Cerebellar cortex (tissue), 1 donor: ENCODE data around the gene TRPM5.

Experiments used
- DNase-seq: peaks from one replicate; pipeline ENCODE4 v3.0.0-alpha.2; 2015; ENCODE audit warnings: low spot score

Gene TRPM5

DNA sequence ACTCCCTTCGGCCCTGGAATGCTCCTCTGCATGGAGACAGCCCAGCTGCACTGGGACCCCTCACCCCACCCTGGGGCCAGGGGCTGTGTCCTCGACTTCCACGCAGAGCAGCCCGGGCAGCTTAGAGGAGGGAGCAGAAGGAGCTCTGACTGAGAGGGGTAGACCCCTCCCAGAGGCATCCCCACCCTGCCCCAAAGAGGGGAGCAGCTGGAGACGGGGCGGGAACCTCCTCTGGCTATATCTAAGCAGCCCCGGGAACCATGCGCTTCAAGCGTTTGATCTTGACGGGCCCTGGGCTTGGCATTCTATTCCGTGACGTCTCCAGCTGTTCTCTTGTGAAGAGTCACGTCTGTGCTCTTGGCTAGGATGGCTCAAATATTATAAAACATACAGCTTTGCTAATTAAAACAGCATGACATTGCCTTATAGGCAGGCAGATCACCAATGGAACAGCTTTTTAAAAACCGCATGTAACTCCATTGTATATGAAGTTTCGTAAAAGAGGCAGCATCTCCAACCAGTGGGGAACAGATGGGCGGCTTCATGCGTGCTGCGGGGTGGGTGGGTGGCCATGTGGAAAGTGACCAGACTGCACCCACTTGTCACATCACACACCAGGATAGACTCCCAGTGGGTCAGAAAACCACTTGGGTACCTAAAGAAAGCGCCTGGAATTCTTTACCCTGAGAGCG is 8.2 kb upstream of the TRPM5 start:
- no peak for DNase-seq

DNA sequence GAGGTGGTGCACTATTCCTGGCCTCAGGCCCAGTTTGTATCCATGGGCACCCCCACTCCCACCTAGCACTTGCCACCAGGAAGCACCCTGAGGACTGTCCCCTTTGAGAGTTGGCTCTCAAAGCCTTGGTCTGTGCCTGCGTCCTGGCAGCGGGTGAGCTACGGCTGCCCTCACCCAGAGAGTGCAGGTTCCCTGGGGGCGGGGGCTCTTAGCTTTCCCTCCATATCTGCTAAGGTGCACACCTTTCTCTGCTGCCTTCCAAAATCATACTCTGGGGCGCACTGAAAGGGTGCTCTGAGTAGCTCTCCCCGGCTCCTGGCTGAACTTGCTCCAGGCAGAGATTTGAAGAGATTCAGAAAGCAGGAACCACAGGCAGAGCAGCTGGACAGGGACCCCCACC is 7.6 kb upstream of the TRPM5 start:
- no peak for DNase-seq

DNA sequence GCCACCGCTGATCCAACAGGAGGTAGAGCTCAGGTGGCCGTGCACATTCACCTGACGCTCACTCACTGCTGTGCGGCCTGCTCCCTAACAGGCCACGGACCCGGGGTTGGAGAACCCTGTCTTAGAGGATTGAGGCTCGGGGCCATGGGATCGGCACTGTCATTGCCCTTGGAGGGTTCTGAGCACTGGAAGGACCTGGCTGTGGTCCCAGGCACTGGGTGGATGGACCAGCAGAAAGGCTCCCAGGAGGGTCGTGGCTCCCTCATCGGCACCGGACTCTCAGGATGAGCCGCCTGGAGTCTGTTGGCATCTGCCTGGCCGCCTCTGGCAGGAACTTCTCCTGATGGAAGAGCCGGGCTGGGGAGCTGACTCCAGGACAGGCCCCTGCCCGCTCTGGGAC is 7.0 kb upstream of the TRPM5 start:
- no peak for DNase-seq

GRCh38 chr11:2450321-2451041 is 6.2 kb upstream of the TRPM5 start:
- no peak for DNase-seq

- no peak for DNase-seq
Measured at GRCh38 chr11:2449548-2450320, 5.4 kb upstream of the TRPM5 start.

- no peak for DNase-seq
Measured at GRCh38 chr11:2448661-2449547, 4.6 kb upstream of the TRPM5 start.

DNA sequence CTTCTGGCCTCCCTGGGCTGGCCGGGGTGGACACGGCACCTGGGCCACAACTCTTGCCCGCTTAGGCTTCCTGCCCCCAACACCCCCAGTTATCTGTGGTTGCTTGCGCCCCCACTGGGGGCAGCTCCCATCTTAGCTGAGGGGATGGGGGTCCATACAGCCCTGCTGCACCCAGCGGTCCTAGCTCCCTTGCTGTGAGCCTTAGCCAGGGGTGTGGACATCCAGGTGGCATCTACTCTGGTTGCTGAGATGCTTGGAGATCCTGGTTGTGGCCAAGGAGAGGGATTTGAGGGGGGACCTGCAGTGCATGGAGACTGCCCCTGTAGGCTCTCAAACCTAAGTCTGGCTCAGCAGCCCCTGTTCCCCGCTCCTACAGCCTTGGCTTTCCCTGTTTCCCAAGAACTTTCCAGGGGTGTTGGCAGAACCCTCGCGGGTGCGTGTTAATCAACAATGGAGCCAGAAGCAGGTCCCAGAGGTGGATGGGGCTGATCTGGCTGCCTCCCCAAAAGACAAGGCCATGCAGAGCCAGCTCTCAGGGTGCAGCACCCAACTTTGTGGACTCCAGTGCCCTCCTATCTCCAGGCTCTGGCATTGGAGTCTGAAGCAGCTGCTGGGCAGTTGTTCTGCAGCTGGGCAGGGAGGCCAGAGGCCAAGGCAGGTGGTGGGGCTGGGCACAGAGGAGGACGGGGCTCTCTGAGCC is 3.8 kb upstream of the TRPM5 start:
- DNase-seq = no peak

GRCh38 chr11:2447253-2447950 is 3.1 kb upstream of the TRPM5 start:
- no peak for DNase-seq

DNA sequence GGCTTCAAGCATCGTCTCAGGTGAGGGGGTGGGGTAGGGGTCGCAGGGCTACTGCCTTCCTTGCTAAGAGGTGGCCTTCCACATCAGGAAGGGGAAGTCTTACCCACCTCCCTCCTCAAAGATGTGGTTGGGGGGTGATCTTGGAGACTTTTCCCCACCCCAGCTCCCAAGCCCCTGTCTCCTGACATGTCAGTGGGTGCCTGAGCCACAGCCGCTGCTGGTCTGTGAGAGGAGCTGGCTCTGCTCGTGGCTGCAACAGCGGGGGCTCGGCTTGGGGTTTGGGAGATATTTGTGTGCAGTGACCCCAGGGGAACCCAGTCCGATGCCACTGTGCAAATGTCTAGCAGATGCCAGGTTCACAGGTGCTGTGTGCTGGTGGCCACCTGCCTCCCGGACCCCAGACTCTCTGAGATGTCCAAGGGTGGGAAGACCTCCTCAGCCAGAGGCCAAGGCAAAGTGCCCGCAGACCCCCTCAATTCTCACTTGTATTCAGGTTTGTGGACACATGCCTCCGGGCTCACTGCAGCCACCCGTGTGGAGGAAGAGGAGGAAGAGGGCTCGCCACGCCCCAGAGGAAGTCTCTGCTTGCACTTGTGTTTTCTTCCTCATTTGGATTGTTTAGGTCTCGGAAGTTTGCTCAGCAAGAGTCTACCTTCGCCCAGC is 2.4 kb upstream of the TRPM5 start:
- DNase-seq = no peak

DNA sequence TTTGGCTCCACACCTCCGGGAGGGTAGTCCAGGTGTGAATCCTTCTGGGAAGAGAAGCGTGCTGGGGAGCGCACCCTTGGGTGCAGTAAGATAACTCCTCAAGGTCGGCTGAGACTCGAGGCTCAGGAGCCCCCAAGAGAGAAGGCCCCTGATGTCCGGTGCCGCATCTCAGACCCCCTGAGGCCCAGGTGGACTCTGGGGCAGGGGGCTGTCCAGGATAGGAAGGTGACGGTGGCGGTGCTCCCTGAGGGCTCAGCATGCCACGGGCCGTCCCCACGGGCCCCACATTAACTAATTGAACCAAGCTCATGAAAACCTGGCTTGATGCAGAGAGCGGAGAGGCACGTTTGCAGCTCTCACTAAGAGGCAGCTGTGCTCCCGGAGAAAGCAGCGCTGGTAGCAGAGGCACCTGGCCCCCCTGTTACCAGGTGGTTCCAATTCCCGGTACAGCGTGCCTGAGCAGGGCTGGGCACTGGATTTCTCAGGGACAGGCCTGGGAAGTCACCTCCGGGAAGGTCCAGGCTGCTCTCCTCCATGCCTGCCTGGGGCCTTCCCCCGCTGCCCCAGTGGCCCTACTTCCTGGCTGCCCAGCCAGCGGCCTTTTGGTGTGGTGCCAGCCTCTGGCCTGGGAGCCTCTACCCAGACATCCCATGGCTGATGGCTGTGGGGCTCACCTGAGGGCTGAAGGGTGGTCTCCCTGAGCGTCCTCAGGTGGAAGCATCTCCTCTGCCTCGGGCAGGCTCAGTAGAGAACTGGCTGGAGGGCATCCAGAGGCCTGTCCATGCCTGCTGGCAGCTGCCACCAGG is 1.6 kb upstream of the TRPM5 start:
- DNase-seq = no peak

GRCh38 chr11:2444821-2445745 is 769 bp upstream of the TRPM5 start, which contains the start of gene KCNQ1:
KCNQ1 (plus strand) TSS chr11:2445008; CDS start chr11:2445099, 91 bp downstream.
- DNase-seq = no peak

DNA sequence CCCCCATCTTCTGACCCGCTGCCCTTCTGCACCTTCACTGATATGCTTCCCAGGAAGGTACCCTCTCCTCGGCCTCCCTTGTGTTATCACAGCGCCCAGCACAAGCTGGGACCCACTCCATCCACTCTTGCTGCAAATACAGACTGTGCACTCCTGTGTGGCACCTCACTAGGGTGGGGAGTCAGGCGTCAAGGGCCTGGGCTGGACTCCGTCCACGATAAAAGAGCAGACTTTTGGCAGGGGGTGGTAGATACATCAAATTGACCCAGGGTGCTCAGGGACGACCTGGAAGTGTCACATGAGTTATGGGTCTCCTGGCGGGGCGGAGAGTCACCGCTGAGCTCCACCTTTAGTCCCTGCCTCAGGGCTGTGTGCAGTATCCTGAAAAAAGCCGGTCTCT is 908 bp downstream of the TRPM5 start:
- no peak for DNase-seq

- DNase-seq = no peak
Measured at GRCh38 chr11:2442589-2442988, 1.7 kb downstream of the TRPM5 start.

GRCh38 chr11:2441171-2441570 is 3.1 kb downstream of the TRPM5 start:
- DNase-seq = no peak

DNA sequence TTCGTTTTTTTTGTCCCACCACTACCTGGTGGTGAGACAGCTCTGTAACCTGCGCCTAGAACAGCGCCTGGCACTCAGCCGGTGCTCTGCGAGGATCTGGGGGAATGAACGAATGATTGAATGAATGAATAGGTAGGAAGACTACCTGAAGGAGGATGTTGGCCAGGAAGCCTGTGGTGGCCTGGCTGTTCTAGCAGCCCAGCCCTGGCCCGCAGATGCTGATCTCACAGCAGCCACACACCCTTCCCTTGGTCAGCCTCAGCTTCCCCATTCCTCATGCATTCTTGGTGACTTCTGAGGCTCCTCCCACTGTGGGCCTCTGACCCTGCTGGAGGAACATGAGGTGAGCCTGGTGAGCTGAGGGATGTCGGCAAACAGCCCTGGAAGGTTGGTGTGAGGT is 3.7 kb downstream of the TRPM5 start:
- DNase-seq = no peak

- DNase-seq = no peak
Measured at GRCh38 chr11:2439820-2440219, 4.5 kb downstream of the TRPM5 start.

DNA sequence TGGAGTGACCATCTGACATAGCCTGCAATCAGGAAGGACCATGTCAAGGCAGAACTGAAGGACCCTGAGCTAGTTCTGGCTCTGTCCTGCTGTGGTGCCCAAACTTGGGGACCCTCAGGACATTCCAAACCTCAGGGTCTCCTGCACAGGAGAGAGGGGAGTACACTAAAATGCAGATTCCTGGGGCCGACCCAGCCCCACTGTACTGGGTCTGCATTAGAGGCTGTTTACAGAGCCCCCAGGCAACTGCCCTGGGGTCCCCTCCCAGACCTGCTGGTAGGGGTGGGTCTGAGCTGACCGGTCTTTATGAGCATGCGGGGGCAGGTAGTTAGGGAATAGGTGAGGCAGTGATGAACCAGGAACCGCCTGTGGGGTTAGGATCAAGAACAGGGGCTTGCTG is 6.8 kb downstream of the TRPM5 start:
- DNase-seq = no peak

DNA sequence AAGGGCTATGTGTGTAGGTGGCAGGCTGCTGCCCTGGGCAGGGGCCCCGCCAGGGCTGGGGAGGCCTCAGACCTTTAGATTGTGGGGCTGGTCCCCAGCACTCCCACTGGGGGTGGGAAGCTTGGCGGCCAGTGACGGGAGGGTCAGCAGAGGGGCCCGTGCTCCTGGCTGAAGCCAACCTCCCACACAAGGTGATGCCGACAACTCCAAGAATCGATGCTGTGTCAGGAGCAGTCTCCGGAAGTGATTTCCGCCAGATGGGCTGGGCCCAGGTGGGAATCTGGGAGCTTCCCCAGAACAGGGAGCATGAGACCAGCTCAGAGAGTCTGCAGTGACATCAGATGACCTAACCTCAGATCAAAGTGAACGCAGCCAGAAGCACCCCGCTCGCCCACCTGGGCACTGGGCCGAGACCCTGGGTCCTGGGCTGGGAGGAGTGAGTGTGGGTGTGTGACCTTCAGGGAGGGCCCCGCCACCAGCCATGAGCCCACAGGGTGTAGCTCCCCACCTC is 7.7 kb downstream of the TRPM5 start:
- DNase-seq = no peak
